GM12872 (cell line): ENCODE results near the gene ERGIC3.

Experiments
- TF ChIP-seq, protein P1 (sequence below): IDR thresholded peaks from 3 replicates; pipeline ENCODE4 v1.5.1; 2011; ENCODE audit warnings: low read depth, mild to moderate bottlenecking, low read length, moderate library complexity; ENCODE audit not compliant: insufficient read depth

The ERGIC3 gene

GRCh38 chr20:35503281-35503680, 38.6 kb upstream of the ERGIC3 start:
- TF ChIP-seq, protein P1, sequence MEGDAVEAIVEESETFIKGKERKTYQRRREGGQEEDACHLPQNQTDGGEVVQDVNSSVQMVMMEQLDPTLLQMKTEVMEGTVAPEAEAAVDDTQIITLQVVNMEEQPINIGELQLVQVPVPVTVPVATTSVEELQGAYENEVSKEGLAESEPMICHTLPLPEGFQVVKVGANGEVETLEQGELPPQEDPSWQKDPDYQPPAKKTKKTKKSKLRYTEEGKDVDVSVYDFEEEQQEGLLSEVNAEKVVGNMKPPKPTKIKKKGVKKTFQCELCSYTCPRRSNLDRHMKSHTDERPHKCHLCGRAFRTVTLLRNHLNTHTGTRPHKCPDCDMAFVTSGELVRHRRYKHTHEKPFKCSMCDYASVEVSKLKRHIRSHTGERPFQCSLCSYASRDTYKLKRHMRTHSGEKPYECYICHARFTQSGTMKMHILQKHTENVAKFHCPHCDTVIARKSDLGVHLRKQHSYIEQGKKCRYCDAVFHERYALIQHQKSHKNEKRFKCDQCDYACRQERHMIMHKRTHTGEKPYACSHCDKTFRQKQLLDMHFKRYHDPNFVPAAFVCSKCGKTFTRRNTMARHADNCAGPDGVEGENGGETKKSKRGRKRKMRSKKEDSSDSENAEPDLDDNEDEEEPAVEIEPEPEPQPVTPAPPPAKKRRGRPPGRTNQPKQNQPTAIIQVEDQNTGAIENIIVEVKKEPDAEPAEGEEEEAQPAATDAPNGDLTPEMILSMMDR = no peak

DNA sequence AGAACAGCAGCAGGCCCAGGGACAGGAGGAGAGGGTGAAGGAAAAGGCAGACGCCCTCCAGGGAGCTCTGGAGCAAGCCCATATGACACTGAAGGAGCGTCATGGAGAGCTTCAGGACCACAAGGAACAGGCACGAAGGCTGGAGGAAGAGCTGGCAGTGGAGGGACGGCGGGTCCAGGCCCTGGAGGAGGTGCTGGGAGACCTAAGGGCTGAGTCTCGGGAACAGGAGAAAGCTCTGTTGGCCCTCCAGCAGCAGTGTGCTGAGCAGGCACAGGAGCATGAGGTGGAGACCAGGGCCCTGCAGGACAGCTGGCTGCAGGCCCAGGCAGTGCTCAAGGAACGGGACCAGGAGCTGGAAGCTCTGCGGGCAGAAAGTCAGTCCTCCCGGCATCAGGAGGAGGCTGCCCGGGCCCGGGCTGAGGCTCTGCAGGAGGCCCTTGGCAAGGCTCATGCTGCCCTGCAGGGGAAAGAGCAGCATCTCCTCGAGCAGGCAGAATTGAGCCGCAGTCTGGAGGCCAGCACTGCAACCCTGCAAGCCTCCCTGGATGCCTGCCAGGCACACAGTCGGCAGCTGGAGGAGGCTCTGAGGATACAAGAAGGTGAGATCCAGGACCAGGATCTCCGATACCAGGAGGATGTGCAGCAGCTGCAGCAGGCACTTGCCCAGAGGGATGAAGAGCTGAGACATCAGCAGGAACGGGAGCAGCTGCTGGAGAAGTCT, 37.9 kb upstream of the ERGIC3 start:
- TF ChIP-seq, protein P1 = no peak

- TF ChIP-seq, protein P1 = no peak
Measured at GRCh38 chr20:35504751-35505150, 37.1 kb upstream of the ERGIC3 start.

GRCh38 chr20:35506179-35506578, 35.7 kb upstream of the ERGIC3 start:
- TF ChIP-seq, protein P1 = no peak

DNA sequence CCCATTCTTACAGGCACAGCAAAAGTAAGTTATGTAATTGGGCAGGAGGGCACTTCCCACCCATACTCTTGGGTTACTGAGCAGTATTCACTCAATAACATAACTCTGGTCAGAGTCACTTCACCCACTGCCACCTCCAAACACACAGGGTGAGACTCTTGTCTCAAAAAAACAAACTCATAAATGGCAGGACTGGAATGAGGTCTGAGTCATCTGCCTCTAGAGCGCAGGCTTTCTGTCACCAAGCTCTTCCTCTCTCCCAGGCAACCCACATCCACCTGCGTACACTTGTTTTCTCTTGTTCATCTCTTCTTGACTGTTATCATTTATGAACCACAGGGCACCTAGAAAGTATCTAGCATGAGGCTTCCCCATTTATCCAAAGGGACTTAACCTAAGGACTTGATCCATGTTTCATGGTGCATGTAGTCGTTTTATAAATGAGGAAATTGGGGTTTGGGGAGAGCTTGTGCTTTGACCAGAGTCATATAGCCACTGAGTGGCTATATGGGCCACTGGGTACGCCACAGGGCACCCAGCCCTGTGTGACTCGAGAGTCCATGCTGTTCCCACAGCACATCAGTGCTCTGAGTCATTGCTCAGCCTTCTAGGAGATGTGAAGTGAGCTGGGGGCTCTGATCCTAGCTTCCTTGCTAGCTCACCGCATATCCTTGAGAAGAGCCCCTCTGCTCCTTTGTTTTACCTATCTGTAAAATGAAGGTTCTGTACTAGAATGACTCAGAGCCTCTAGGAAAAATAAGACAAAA, 34.8 kb upstream of the ERGIC3 start:
- TF ChIP-seq, protein P1 = no peak

DNA sequence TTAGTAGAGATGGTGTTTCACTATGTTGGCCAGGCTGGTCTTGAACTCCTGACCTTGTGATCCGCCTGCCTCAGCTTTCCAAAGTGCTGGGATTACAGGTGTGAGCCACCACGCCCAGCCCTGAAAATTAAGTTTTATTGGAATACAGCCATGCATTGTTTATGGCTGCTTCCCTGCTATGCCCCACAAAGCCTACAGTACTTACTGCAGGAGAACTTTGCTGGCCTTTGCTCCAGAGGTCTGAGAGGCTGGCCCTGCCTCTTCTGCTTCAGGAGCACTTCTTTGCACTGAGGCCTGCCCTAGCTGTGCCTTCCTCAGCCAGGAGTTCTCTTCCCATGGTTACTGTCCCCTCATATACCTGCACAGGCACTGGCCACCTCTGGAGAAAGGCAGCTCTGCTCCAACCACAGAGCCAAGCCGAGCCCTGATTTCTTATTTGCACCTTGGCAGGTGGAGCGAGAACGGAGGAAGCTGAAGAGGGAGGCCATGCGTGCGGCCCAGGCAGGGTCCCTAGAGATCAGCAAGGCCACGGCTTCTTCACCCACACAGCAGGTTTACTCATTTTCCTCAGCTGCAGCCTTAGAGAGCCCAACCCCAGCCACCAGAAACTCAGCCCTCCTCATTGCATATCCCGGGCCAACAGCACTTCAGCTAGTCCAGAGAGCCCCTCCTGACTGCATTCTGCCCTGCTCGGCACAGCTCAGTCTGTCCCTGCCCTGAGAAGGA, 33.2 kb upstream of the ERGIC3 start:
- TF ChIP-seq, protein P1 = no peak
